Activated T-cell treated with anti-CD3 and anti-CD28 coated beads for 4 hours (primary cell): ENCODE measurements around the gene ATP5F1A.
"Not testable (repeated sequence)": the region's sequence is repeated elsewhere in the genome, so short reads cannot be mapped to it uniquely, and the experiment has no call there.

Experiments used
- DNase-seq: peaks from one replicate; pipeline ENCODE4 v3.0.0-alpha.2; 2020

Gene ATP5F1A

GRCh38 chr18:46072959-46073358, 25.1 kb downstream of the ATP5F1A start:
- DNase-seq, result no peak

GRCh38 chr18:46072376-46072867, 25.7 kb downstream of the ATP5F1A start:
- DNase-seq, result no peak

GRCh38 chr18:46071653-46072375, 26.3 kb downstream of the ATP5F1A start, which contains the start of gene PSTPIP2:
TSS of gene PSTPIP2 (minus strand) at chr18:46072260. CDS start at chr18:46072188, 72 bp downstream.
- peak; percentile 52 for DNase-seq

- DNase-seq, result no peak
Observed at GRCh38 chr18:46070815-46071652, 27.1 kb downstream of the ATP5F1A start.

- no peak for DNase-seq
Observed at GRCh38 chr18:46070232-46070631, 27.9 kb downstream of the ATP5F1A start.

- no peak for DNase-seq
Observed at GRCh38 chr18:46069524-46069923, 28.6 kb downstream of the ATP5F1A start.

GRCh38 chr18:46068763-46069162, 29.3 kb downstream of the ATP5F1A start:
- DNase-seq, result no peak

GRCh38 chr18:46067438-46068007, 30.6 kb downstream of the ATP5F1A start:
- no peak for DNase-seq

- DNase-seq, result no peak
Observed at GRCh38 chr18:46062781-46063180, 35.3 kb downstream of the ATP5F1A start.

GRCh38 chr18:46061796-46062195, 36.3 kb downstream of the ATP5F1A start:
- no peak for DNase-seq

GRCh38 chr18:46061387-46061786, 36.7 kb downstream of the ATP5F1A start:
- no peak for DNase-seq

- DNase-seq, result no peak
Observed at GRCh38 chr18:46060359-46060841, 37.7 kb downstream of the ATP5F1A start.

GRCh38 chr18:46055838-46056230, 42.3 kb downstream of the ATP5F1A start:
- no peak for DNase-seq

GRCh38 chr18:46054956-46055837, 42.9 kb downstream of the ATP5F1A start:
- no peak for DNase-seq

GRCh38 chr18:46053368-46054095, 44.6 kb downstream of the ATP5F1A start:
- DNase-seq, result no peak

GRCh38 chr18:46051731-46052461, 46.2 kb downstream of the ATP5F1A start:
- no peak for DNase-seq

GRCh38 chr18:46050268-46050667, 47.8 kb downstream of the ATP5F1A start:
- DNase-seq, result no peak

- DNase-seq, result no peak
Observed at GRCh38 chr18:46048641-46049040, 49.5 kb downstream of the ATP5F1A start.

- DNase-seq, result not testable (repeated sequence)
Observed at GRCh38 chr18:46047369-46047768, 50.7 kb downstream of the ATP5F1A start.

- DNase-seq, result no peak
Observed at GRCh38 chr18:46046688-46047087, 51.4 kb downstream of the ATP5F1A start.

GRCh38 chr18:46046126-46046525, 52.0 kb downstream of the ATP5F1A start:
- no peak for DNase-seq
